Measurements from ENCODE around the gene CD40LG.

The CD40LG gene

DNA sequence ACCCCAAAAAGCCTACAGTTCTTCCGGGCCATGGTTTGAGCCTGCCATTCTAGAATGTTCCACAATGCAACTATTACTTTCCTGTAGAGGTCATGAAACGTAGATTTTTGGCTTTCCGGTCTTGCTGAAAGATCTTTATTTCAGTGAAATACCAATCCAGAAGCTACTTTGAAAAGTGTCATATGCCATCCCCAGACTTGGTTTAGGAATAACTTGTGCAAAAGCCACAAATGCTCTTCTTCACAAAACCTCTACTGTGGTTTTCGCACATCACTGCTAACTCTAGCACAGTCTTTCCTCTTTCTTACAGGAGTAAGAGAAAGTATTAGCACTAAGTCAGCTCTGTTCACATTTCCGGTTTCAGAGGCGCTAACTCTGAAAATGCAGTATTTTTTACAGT is 12.7 kb upstream of the CD40LG start:
- Histone ChIP-seq H3K36me3 (replicated peaks in 1 of 2; ENCODE audit: control insufficient read depth in 2 of 2, insufficient read depth in 2 of 2, low read length in 2 of 2) (no peaks in the 10 kb centered on the region), H3K4ac (ENCODE audit: low read length) (no peak overlapping the region), H3K4me1 (ENCODE audit: control insufficient read depth in 2 of 2, insufficient read depth in 1 of 2, low read depth in 1 of 2, low read length in 2 of 2) (peaks cover 0 to 9% of the 10 kb centered on the region in 2 donors), H2BK5ac (ENCODE audit: low read length) (no peak overlapping the region), H3K4me2 (ENCODE audit: insufficient read depth, low read length, poor library complexity, severe bottlenecking) (no peak overlapping the region), H4K91ac (ENCODE audit: low read depth, low read length, poor library complexity) (no peak overlapping the region), H3K4me3 (ENCODE audit: low read length in 2 of 2) (no peak overlapping the region), H3K9me3 (replicated peaks in 1 of 2; ENCODE audit: control insufficient read depth in 2 of 2, insufficient read depth in 1 of 2, low read depth in 1 of 2, low read length in 2 of 2) (no peaks in the 10 kb centered on the region), H3K27ac (replicated peaks; ENCODE audit: low read length) (peak overlapping the region; percentile 93), H3K18ac (ENCODE audit: low read length) (no peak overlapping the region), H3K9ac (ENCODE audit: low read depth, low read length, poor library complexity) (no peak overlapping the region), H3K27me3 (ENCODE audit: control insufficient read depth in 3 of 3, insufficient read depth in 3 of 3, low read depth in 1 of 3, low read length in 3 of 3) (peaks cover 0 to 23% (median 0%) of the 10 kb centered on the region in 3 experiments), H4K8ac (ENCODE audit: low read depth, low read length) (no peak overlapping the region), H2BK12ac (ENCODE audit: low read length) (no peak overlapping the region), H3K79me1 (ENCODE audit: low read depth, low read length) (no peaks in the 10 kb centered on the region), H3K23ac (ENCODE audit: low read depth, low read length, poor library complexity) (no peak overlapping the region), H2AK5ac (ENCODE audit: low read depth, low read length) (no peak overlapping the region), H2AFZ (ENCODE audit: low read length) (no peak overlapping the region), H3K14ac (ENCODE audit: low read length) (no peak overlapping the region), H2BK120ac (ENCODE audit: low read depth, low read length) (no peak overlapping the region), H2BK15ac (ENCODE audit: low read length) (no peak overlapping the region)
- no CpG with 5 or more reads among the region's 6 CpGs for WGBS, 2 donors (ENCODE audit: extremely low coverage in 2 of 2, insufficient read length in 2 of 2, insufficient replicate concordance in 1 of 2)
- no peak for DNase-seq (ENCODE audit: low spot score)

DNA sequence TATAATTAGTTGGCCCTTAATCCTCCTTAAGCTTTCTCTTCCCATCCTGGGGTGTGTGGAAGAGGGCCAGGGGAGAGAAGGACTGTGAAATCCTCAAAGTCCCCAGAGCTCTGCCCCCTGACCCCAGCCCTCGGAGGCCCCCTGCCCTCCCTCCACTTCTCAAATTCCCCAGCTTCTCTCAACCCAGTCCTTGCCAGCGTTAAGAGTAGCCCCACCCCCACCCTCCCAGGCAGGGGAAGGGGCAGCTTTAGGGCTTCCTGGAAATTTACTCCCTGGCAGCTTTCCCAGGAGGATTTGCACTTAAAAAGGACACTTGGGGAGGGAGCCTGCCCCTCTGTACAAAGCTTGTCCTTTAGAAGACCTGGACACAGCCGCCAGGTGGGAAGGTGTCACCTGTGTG is 11.8 kb upstream of the CD40LG start:
- no peak overlapping the region for H2AK5ac ChIP-seq (ENCODE audit: low read depth, low read length)
- H3K9me3 ChIP-seq (replicated peaks in 1 of 2; ENCODE audit: control insufficient read depth in 2 of 2, insufficient read depth in 1 of 2, low read depth in 1 of 2, low read length in 2 of 2), result no peaks in the 10 kb centered on the region
- H3K36me3 ChIP-seq (replicated peaks in 1 of 2; ENCODE audit: control insufficient read depth in 2 of 2, insufficient read depth in 2 of 2, low read length in 2 of 2), result no peaks in the 10 kb centered on the region

DNA sequence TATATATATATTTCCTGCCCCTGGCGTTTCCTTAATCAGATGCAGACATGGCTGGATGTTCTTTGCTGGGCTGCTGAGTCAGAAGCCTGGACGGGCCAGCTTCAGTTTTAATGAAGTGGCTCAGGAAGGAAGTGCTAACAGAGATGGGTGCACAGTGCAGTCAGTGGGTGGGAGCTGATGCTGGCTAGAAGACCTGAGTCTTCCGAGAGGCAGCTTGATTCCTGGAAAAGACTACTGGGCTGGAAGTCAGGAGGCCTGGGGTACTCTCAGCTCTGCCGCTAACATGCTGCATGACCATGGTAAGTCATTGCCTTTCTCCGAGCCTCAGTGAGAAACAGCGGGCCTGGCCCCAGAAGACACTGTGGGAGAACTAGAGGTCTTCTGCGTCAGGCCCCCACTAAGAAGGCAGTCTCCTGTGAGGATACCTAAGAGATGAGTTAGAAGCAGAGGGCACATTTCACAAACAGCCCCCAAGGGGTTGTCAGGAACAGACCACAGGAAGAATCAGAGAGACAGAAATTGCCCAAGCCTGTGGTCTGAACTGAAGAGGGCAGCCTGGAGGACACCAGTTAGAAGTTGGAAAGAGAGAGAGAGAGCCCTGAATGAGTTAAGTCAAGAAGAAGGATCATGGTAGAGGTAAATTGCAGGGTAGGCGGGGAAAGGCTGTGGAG is 8.3 kb upstream of the CD40LG start:
- Histone ChIP-seq H3K27me3 (ENCODE audit: control insufficient read depth in 3 of 3, insufficient read depth in 3 of 3, low read depth in 1 of 3, low read length in 3 of 3) (peaks cover 0 to 34% (median 0%) of the 10 kb centered on the region in 3 experiments), H3K4me2 (ENCODE audit: insufficient read depth, low read length, poor library complexity, severe bottlenecking) (no peak overlapping the region), H3K4ac (ENCODE audit: low read length) (no peak overlapping the region), H3K23ac (ENCODE audit: low read depth, low read length, poor library complexity) (no peak overlapping the region), H3K79me1 (ENCODE audit: low read depth, low read length) (no peaks in the 10 kb centered on the region), H2AFZ (ENCODE audit: low read length) (no peak overlapping the region), H3K36me3 (replicated peaks in 1 of 2; ENCODE audit: control insufficient read depth in 2 of 2, insufficient read depth in 2 of 2, low read length in 2 of 2) (no peaks in the 10 kb centered on the region), H3K9me3 (replicated peaks in 1 of 2; ENCODE audit: control insufficient read depth in 2 of 2, insufficient read depth in 1 of 2, low read depth in 1 of 2, low read length in 2 of 2) (no peaks in the 10 kb centered on the region), H3K9ac (ENCODE audit: low read depth, low read length, poor library complexity) (no peak overlapping the region), H2BK12ac (ENCODE audit: low read length) (no peak overlapping the region), H2BK5ac (ENCODE audit: low read length) (no peak overlapping the region), H2AK5ac (ENCODE audit: low read depth, low read length) (peak overlapping the region; percentile 6), H2BK15ac (ENCODE audit: low read length) (no peak overlapping the region), H3K4me1 (ENCODE audit: control insufficient read depth in 2 of 2, insufficient read depth in 1 of 2, low read depth in 1 of 2, low read length in 2 of 2) (peaks cover 0 to 9% of the 10 kb centered on the region in 2 donors), H2BK120ac (ENCODE audit: low read depth, low read length) (no peak overlapping the region), H3K4me3 (ENCODE audit: low read length in 2 of 2) (no peak overlapping the region), H4K91ac (ENCODE audit: low read depth, low read length, poor library complexity) (no peak overlapping the region), H3K18ac (ENCODE audit: low read length) (peak overlapping the region; percentile 61), H3K14ac (ENCODE audit: low read length) (no peak overlapping the region), H3K27ac (replicated peaks; ENCODE audit: low read length) (no peak overlapping the region), H4K8ac (ENCODE audit: low read depth, low read length) (no peak overlapping the region)
- no peak for DNase-seq (ENCODE audit: low spot score)
- WGBS, 2 donors (ENCODE audit: extremely low coverage in 2 of 2, insufficient read length in 2 of 2, insufficient replicate concordance in 1 of 2), result no CpG with 5 or more reads among the region's 8 CpGs

More for the DNA sequence above, 11.8 kb upstream of the CD40LG start:
- WGBS, 2 donors (ENCODE audit: extremely low coverage in 2 of 2, insufficient read length in 2 of 2, insufficient replicate concordance in 1 of 2), result no CpG with 5 or more reads among the region's 3 CpGs
- no peak overlapping the region for H2BK5ac ChIP-seq (ENCODE audit: low read length)
- no peak overlapping the region for H3K23ac ChIP-seq (ENCODE audit: low read depth, low read length, poor library complexity)
- H2BK12ac ChIP-seq (ENCODE audit: low read length), result no peak overlapping the region
- H3K9ac ChIP-seq (ENCODE audit: low read depth, low read length, poor library complexity), result no peak overlapping the region
- no peak overlapping the region for H3K14ac ChIP-seq (ENCODE audit: low read length)
- peaks cover 0 to 22% (median 0%) of the 10 kb centered on the region in 3 experiments for H3K27me3 ChIP-seq (ENCODE audit: control insufficient read depth in 3 of 3, insufficient read depth in 3 of 3, low read depth in 1 of 3, low read length in 3 of 3)
- no peaks in the 10 kb centered on the region for H3K79me1 ChIP-seq (ENCODE audit: low read depth, low read length)
- peak overlapping the region; percentile 93 for H3K27ac ChIP-seq (replicated peaks; ENCODE audit: low read length)
- H3K4me1 ChIP-seq (ENCODE audit: control insufficient read depth in 2 of 2, insufficient read depth in 1 of 2, low read depth in 1 of 2, low read length in 2 of 2), result peaks cover 0 to 9% of the 10 kb centered on the region in 2 donors
- H2BK15ac ChIP-seq (ENCODE audit: low read length), result no peak overlapping the region
- H3K18ac ChIP-seq (ENCODE audit: low read length), result peak overlapping the region; percentile 28
- H3K4me3 ChIP-seq (ENCODE audit: low read length in 2 of 2), result no peak overlapping the region
- no peak overlapping the region for H2AFZ ChIP-seq (ENCODE audit: low read length)
- no peak overlapping the region for H2BK120ac ChIP-seq (ENCODE audit: low read depth, low read length)
- DNase-seq (ENCODE audit: low spot score), result peak; percentile 39
- H4K8ac ChIP-seq (ENCODE audit: low read depth, low read length), result no peak overlapping the region
- H4K91ac ChIP-seq (ENCODE audit: low read depth, low read length, poor library complexity), result no peak overlapping the region
- no peak overlapping the region for H3K4ac ChIP-seq (ENCODE audit: low read length)
- no peak overlapping the region for H3K4me2 ChIP-seq (ENCODE audit: insufficient read depth, low read length, poor library complexity, severe bottlenecking)

DNA sequence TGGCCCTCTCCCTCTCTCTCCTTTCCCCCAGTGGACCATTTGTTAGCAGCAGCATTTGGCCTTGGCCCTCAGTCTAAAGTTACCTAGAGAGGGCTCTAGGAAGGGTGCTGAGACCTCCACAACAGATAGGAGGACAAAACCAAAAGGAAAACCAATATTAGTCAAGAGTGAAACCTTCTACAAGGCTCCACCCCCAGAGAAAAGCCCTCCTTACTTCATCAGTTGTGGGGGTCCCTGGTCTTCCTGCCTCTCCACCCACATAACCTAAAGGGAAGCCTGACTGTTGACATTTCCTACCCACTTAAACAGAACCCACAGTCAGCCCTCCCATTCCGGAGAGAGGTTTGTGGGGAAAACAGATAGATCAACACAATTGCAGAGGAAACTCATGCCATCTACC is 4.7 kb upstream of the CD40LG start:
- H2BK12ac ChIP-seq (ENCODE audit: low read length), result no peak overlapping the region
- no peak overlapping the region for H2BK120ac ChIP-seq (ENCODE audit: low read depth, low read length)
- H3K23ac ChIP-seq (ENCODE audit: low read depth, low read length, poor library complexity), result no peak overlapping the region
- H3K4me3 ChIP-seq (ENCODE audit: low read length in 2 of 2), result no peak overlapping the region
- H3K4me1 ChIP-seq (ENCODE audit: control insufficient read depth in 2 of 2, insufficient read depth in 1 of 2, low read depth in 1 of 2, low read length in 2 of 2), result no peaks in the 10 kb centered on the region
- H3K14ac ChIP-seq (ENCODE audit: low read length), result no peak overlapping the region
- no peak overlapping the region for H2BK15ac ChIP-seq (ENCODE audit: low read length)
- no peak overlapping the region for H2AFZ ChIP-seq (ENCODE audit: low read length)
- no peaks in the 10 kb centered on the region for H3K36me3 ChIP-seq (replicated peaks in 1 of 2; ENCODE audit: control insufficient read depth in 2 of 2, insufficient read depth in 2 of 2, low read length in 2 of 2)
- H4K8ac ChIP-seq (ENCODE audit: low read depth, low read length), result no peak overlapping the region
- no peak overlapping the region for H3K27ac ChIP-seq (replicated peaks; ENCODE audit: low read length)
- no peaks in the 10 kb centered on the region for H3K79me1 ChIP-seq (ENCODE audit: low read depth, low read length)
- peaks cover 0 to 30% (median 0%) of the 10 kb centered on the region in 3 experiments for H3K27me3 ChIP-seq (ENCODE audit: control insufficient read depth in 3 of 3, insufficient read depth in 3 of 3, low read depth in 1 of 3, low read length in 3 of 3)
- no peak overlapping the region for H4K91ac ChIP-seq (ENCODE audit: low read depth, low read length, poor library complexity)
- H3K9ac ChIP-seq (ENCODE audit: low read depth, low read length, poor library complexity), result no peak overlapping the region
- H3K4ac ChIP-seq (ENCODE audit: low read length), result no peak overlapping the region
- H2BK5ac ChIP-seq (ENCODE audit: low read length), result no peak overlapping the region
- no peak for DNase-seq (ENCODE audit: low spot score)
- H3K4me2 ChIP-seq (ENCODE audit: insufficient read depth, low read length, poor library complexity, severe bottlenecking), result no peak overlapping the region
- no peaks in the 10 kb centered on the region for H3K9me3 ChIP-seq (replicated peaks in 1 of 2; ENCODE audit: control insufficient read depth in 2 of 2, insufficient read depth in 1 of 2, low read depth in 1 of 2, low read length in 2 of 2)
- H2AK5ac ChIP-seq (ENCODE audit: low read depth, low read length), result no peak overlapping the region
- no CpG with 5 or more reads among the region's 1 CpG for WGBS, 2 donors (ENCODE audit: extremely low coverage in 2 of 2, insufficient read length in 2 of 2, insufficient replicate concordance in 1 of 2)
- H3K18ac ChIP-seq (ENCODE audit: low read length), result no peak overlapping the region

All from neuronal stem cell (in vitro differentiated cells).